Measurements from ENCODE around the gene ZFAND3. TPM values are rescaled to one million over a fixed set of nuclear protein-coding genes. Genes with fewer than 3 reads are reported as not detected.
A peak's percentile ranks its signal among the peaks of the same experiment; 100 is the strongest.

Gene ZFAND3
- polyA plus RNA-seq, 1 donor from 2014 or later: 19.7 TPM

DNA sequence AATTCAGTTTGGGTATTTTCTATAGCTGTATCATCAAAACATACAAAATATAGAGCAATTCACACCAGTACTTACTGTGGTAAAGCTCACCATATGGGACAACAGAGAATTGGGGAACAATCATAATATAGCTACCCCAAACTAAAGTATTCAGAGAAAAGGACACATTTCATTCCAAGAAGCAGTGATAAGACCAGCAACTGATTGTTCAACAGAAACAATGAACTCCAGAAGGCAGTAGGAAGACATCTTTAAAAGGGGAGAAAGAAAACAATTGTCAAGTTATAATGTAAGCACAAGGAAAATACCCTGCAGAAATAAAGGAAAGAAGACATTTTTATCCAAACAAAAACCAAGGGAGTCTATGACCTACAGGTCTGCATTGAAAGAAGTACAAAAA is 210.9 kb downstream of the ZFAND3 start:
- H3K9ac ChIP-seq (ENCODE audit: low read length): no peak overlapping the region
- no peaks in the 10 kb centered on the region for H3F3A ChIP-seq (ENCODE audit: insufficient read depth, low read length, poor library complexity, severe bottlenecking)
- no peak overlapping the region for H3K27ac ChIP-seq (ENCODE audit: low read length)
- no peaks in the 10 kb centered on the region for H4K20me1 ChIP-seq (ENCODE audit: insufficient read depth)
- no peaks in the 10 kb centered on the region for H3K36me3 ChIP-seq (ENCODE audit: insufficient read depth, low read length)
- H2AFZ ChIP-seq (ENCODE audit: low read depth, low read length): no peak overlapping the region
- H3K27me3 ChIP-seq (ENCODE audit: insufficient read depth, low read depth, low read length): no peaks in the 10 kb centered on the region
- H3K4me2 ChIP-seq (ENCODE audit: low read length): no peak overlapping the region
- H3K4me3 ChIP-seq (ENCODE audit: low read length): no peak overlapping the region
- TF ChIP-seq RAD21 (conservative IDR thresholded peaks at IDR 0.05) (no peak), TAF1 (IDR thresholded peaks at IDR 0.05; ENCODE audit: low read depth) (no peak), MXI1 (conservative IDR thresholded peaks at IDR 0.05; ENCODE audit: poor library complexity, severe bottlenecking) (no peak), POLR2AphosphoS5 (IDR thresholded peaks at IDR 0.05) (no peak), SMC3 (conservative IDR thresholded peaks at IDR 0.05; ENCODE audit: poor library complexity) (no peak), EZH2 (IDR thresholded peaks at IDR 0.05; ENCODE audit: borderline replicate concordance, insufficient read depth, low read length, poor library complexity, severe bottlenecking) (no peak), EP300 (conservative IDR thresholded peaks at IDR 0.05; ENCODE audit: poor library complexity, severe bottlenecking) (no peak)
- TF ChIP-seq, protein P1, sequence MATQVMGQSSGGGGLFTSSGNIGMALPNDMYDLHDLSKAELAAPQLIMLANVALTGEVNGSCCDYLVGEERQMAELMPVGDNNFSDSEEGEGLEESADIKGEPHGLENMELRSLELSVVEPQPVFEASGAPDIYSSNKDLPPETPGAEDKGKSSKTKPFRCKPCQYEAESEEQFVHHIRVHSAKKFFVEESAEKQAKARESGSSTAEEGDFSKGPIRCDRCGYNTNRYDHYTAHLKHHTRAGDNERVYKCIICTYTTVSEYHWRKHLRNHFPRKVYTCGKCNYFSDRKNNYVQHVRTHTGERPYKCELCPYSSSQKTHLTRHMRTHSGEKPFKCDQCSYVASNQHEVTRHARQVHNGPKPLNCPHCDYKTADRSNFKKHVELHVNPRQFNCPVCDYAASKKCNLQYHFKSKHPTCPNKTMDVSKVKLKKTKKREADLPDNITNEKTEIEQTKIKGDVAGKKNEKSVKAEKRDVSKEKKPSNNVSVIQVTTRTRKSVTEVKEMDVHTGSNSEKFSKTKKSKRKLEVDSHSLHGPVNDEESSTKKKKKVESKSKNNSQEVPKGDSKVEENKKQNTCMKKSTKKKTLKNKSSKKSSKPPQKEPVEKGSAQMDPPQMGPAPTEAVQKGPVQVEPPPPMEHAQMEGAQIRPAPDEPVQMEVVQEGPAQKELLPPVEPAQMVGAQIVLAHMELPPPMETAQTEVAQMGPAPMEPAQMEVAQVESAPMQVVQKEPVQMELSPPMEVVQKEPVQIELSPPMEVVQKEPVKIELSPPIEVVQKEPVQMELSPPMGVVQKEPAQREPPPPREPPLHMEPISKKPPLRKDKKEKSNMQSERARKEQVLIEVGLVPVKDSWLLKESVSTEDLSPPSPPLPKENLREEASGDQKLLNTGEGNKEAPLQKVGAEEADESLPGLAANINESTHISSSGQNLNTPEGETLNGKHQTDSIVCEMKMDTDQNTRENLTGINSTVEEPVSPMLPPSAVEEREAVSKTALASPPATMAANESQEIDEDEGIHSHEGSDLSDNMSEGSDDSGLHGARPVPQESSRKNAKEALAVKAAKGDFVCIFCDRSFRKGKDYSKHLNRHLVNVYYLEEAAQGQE (IDR thresholded peaks at IDR 0.05; ENCODE audit: borderline replicate concordance): no peak
- TF ChIP-seq, protein P2, sequence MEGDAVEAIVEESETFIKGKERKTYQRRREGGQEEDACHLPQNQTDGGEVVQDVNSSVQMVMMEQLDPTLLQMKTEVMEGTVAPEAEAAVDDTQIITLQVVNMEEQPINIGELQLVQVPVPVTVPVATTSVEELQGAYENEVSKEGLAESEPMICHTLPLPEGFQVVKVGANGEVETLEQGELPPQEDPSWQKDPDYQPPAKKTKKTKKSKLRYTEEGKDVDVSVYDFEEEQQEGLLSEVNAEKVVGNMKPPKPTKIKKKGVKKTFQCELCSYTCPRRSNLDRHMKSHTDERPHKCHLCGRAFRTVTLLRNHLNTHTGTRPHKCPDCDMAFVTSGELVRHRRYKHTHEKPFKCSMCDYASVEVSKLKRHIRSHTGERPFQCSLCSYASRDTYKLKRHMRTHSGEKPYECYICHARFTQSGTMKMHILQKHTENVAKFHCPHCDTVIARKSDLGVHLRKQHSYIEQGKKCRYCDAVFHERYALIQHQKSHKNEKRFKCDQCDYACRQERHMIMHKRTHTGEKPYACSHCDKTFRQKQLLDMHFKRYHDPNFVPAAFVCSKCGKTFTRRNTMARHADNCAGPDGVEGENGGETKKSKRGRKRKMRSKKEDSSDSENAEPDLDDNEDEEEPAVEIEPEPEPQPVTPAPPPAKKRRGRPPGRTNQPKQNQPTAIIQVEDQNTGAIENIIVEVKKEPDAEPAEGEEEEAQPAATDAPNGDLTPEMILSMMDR (IDR thresholded peaks at IDR 0.05; ENCODE audit: poor library complexity, severe bottlenecking): no peak
- H3K9me3 ChIP-seq (ENCODE audit: low read length): no peaks in the 10 kb centered on the region
- H3K9me2 ChIP-seq (ENCODE audit: insufficient read depth, low read length): no peaks in the 10 kb centered on the region
- H3K79me2 ChIP-seq (replicated peaks; ENCODE audit: insufficient read depth, low read length): peaks cover 23% of the 10 kb centered on the region

DNA sequence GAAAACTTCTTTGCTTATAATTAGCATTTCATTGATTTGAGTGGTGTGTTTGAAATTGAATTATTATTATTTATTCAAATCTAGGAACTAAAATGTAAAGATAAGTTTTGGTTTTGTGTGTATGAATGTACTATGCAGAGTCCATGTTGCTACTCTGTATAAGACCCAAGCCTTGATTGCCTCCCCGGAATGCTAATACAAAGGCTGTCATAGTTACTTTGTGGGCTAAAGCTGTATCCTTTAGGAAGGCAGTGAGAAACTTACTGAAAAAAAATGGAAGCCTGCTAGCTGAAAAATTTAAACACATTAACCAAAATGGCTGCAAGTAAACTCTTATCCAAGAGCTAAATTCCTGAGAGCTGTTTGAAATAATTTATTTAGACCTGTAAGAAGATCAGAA is 213.3 kb downstream of the ZFAND3 start:
- Histone ChIP-seq H3K4me3 (ENCODE audit: low read length) (no peak overlapping the region), H3K36me3 (ENCODE audit: insufficient read depth, low read length) (no peaks in the 10 kb centered on the region), H4K20me1 (ENCODE audit: insufficient read depth) (no peaks in the 10 kb centered on the region), H3K27ac (ENCODE audit: low read length) (no peak overlapping the region), H3K9me3 (ENCODE audit: low read length) (no peaks in the 10 kb centered on the region), H3K79me2 (replicated peaks; ENCODE audit: insufficient read depth, low read length) (peaks cover 26% of the 10 kb centered on the region), H3K4me2 (ENCODE audit: low read length) (peak overlapping the region; percentile 22), H3K9ac (ENCODE audit: low read length) (no peak overlapping the region), H3K9me2 (ENCODE audit: insufficient read depth, low read length) (no peaks in the 10 kb centered on the region), H3F3A (ENCODE audit: insufficient read depth, low read length, poor library complexity, severe bottlenecking) (no peaks in the 10 kb centered on the region), H3K27me3 (ENCODE audit: insufficient read depth, low read depth, low read length) (no peaks in the 10 kb centered on the region), H2AFZ (ENCODE audit: low read depth, low read length) (no peak overlapping the region)
- TF ChIP-seq RAD21 (conservative IDR thresholded peaks at IDR 0.05): no peak
- TF ChIP-seq POLR2AphosphoS5 (IDR thresholded peaks at IDR 0.05): no peak
- no peak for TF ChIP-seq EP300 (conservative IDR thresholded peaks at IDR 0.05; ENCODE audit: poor library complexity, severe bottlenecking)
- no peak for TF ChIP-seq SMC3 (conservative IDR thresholded peaks at IDR 0.05; ENCODE audit: poor library complexity)
- TF ChIP-seq, protein P2 (IDR thresholded peaks at IDR 0.05; ENCODE audit: poor library complexity, severe bottlenecking): no peak
- no peak for TF ChIP-seq TAF1 (IDR thresholded peaks at IDR 0.05; ENCODE audit: low read depth)
- TF ChIP-seq, protein P1 (IDR thresholded peaks at IDR 0.05; ENCODE audit: borderline replicate concordance): no peak
- TF ChIP-seq EZH2 (IDR thresholded peaks at IDR 0.05; ENCODE audit: borderline replicate concordance, insufficient read depth, low read length, poor library complexity, severe bottlenecking): no peak
- no peak for TF ChIP-seq MXI1 (conservative IDR thresholded peaks at IDR 0.05; ENCODE audit: poor library complexity, severe bottlenecking)

Measured in neural cell (in vitro differentiated cells).